HG03571 (cell line): ENCODE results near the gene RMRP.

Experiments
- ATAC-seq: cut with Tn5 transposase; IDR thresholded peaks from one replicate; pipeline ENCODE4 v1.9.1; 2021; ENCODE audit not compliant: unreplicated experiment

Gene RMRP

DNA sequence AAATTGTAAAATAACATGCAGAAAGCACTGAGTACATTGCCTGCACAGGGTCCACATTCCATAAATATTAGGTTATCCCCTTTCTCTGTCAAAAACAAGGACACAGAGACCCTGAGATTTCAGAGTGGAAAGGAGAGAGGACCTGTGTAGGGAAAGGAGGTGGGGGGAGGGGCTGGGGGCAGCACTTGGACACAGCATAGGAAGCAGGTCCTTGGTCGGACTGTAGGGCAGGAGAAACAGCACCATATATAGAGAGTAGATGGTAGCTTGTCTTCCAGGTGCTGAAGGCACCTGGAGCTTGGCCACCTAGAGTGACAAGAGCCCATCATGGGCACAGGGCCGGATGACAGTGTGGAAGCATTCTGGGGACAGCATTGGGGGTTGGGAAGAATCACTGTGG lies 29.5 kb upstream of the RMRP start:
- no peak for ATAC-seq

- no peak for ATAC-seq
Measured at GRCh38 chr9:35686222-35687203, 28.7 kb upstream of the RMRP start.

DNA sequence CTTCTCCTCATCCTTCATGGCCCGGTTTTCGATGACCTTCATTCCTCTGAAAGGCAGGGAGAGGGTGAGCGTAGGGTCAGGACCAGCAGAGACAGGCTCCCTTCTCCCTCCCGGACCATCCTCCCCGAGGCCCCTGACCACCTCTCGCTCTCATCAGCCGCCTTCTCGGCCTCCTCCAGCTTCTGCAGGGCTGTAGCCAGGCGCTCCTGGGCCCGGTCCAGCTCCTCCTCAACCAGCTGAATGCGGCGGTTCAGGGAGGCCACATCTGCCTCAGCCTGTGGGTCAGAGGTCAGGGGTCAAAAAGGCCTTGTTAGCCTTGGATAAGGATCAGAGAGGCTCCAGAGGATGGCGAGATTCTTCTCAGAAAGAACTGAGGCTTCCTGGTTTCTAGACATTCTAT lies 27.7 kb upstream of the RMRP start:
- ATAC-seq, result no peak

DNA sequence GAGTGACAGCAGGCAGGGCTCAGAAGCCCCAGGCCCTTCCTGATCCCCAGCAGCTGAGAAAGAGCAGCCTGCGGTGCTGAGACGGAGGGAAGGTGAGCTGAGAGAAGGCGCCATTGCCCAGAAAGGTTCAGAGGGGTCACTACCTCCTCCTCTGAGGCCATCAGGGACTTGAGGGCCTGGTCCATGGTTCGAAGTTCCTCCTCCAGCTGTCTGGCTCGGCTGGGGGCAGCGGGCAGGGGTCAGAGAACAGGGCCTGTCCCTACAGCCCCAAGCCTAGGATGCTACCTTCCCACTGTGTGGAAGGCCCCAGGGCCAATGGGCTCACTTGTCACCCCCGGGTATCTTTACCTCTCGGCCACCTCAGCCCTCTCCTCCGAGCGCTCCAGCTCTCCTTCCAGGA lies 27.1 kb upstream of the RMRP start:
- ATAC-seq, result no peak

GRCh38 chr9:35683323-35683722 lies 25.5 kb upstream of the RMRP start:
- ATAC-seq, result no peak

DNA sequence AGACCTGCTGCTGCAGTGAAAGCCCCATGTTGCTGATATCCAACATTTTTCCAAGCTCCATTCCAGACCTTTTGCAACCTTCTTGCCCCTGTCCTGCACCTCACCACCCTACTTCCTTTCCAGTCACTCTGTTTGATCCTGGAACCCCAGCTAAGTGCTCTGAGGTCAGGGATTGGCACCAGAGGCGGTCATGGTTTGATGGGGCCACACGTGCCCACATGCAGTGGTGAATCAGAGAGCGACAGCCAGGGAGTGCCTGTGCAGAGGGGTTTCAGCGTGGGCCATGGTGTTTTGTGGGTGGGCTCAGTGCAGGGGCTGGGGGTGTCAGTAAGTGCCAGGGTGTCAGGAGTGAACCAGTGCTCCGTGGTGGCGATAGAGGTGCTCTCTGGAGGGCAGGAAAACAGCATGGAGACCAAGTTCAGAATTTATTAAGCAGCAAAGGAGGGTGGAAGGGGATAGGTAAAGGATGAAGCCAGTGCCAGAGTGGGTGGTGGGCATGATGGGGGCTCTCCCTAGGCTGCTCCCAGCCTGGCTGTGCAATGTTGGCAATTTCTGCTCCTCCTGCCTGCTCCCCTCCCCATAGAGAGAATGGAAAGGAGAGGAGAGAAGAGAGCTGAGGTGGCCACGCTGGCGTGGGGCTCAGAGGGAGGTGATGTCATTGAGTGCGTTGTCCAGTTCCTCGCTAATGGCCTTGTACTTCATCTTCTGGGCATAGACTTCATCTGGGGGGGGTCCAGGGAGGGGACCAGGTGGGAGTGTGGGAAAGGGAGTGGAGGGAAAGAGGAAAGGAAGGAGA lies 24.9 kb upstream of the RMRP start:
- ATAC-seq, result no peak

- ATAC-seq, result no peak
Measured at GRCh38 chr9:35682051-35682450, 24.2 kb upstream of the RMRP start.

DNA sequence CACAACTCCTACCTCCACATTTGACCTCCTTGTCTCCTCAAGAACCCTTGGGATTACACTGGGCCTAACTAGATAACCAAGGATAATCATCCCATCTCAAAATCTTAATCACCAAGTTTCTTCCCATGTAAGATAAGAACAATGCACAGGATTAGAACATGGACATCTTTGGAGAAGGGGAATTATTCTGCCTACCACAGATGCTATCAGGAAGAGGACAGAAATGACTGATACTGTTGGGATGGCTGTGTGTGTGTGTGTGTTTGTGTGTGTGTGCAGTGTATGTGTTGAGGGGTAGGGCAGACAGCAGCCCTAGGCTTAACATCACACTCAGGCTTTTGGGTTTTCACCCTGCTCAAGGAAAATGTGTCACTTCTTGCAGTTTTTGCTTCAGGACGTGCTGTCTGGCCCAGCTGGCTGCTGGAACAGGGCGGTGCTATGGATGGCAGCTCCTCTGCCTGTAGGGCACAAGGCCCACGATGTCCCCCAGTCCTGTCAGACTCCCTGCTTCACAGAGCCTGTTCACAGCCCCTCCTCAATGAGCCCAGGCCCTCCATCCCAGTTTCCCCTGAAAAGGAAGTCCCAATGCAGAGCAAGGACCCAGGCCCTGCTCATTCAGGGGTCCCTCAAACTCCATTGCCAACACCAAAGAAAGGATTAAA lies 23.7 kb upstream of the RMRP start:
- no peak for ATAC-seq

GRCh38 chr9:35680331-35681105 lies 22.7 kb upstream of the RMRP start:
- no peak for ATAC-seq

GRCh38 chr9:35679766-35680330 lies 22.0 kb upstream of the RMRP start:
- no peak for ATAC-seq

DNA sequence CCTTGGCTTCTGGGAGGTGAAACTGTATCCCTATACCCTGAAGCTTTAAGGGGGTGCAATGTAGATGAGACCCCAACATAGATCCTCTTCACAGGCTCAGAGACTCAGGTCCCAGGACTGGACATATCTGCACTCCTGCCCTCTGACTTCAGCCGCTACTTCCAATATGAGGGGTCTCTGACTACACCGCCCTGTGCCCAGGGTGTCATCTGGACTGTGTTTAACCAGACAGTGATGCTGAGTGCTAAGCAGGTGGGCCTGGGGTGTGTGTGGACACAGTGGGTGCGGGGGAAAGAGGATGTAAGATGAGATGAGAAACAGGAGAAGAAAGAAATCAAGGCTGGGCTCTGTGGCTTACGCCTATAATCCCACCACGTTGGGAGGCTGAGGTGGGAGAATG lies 21.3 kb upstream of the RMRP start:
- no peak for ATAC-seq

- ATAC-seq, result no peak
Measured at GRCh38 chr9:35675732-35676392, 18.0 kb upstream of the RMRP start.

DNA sequence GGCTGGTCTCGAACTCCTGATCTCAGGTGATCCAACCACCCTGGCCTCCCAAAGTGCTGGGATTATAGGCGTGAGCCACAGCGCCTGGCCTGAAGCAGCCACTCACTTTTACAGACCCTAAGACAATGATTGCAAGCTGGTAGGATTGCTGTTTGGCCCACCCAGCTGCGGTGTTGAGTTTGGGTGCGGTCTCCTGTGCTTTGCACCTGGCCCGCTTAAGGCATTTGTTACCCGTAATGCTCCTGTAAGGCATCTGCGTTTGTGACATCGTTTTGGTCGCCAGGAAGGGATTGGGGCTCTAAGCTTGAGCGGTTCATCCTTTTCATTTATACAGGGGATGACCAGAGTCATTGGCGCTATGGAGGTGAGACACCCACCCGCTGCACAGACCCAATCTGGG lies 17.4 kb upstream of the RMRP start:
- no peak for ATAC-seq

DNA sequence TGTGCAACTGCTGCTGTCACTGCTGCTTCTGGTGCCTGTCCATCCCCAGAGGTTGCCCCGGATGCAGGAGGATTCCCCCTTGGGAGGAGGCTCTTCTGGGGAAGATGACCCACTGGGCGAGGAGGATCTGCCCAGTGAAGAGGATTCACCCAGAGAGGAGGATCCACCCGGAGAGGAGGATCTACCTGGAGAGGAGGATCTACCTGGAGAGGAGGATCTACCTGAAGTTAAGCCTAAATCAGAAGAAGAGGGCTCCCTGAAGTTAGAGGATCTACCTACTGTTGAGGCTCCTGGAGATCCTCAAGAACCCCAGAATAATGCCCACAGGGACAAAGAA lies 16.2 kb upstream of the RMRP start:
- ATAC-seq, result no peak

- no peak for ATAC-seq
Measured at GRCh38 chr9:35673132-35674024, 15.6 kb upstream of the RMRP start, which contains the start of gene CA9. CA9 (plus strand) TSS chr9:35673928; CDS start chr9:35673960, 32 bp downstream.

GRCh38 chr9:35669331-35670145 lies 11.7 kb upstream of the RMRP start:
- no peak for ATAC-seq

- no peak for ATAC-seq
Measured at GRCh38 chr9:35667939-35668338, 10.1 kb upstream of the RMRP start.

- no peak for ATAC-seq
Measured at GRCh38 chr9:35666549-35666948, 8.7 kb upstream of the RMRP start.
